Mesendoderm (in vitro differentiated cells): Measurements from ENCODE around the gene PMPCA.

Source experiments
- DNase-seq: peaks from one replicate; pipeline ENCODE4 v3.0.0; 2013
- H2AK5ac ChIP-seq: 2 replicates; pipeline ENCODE4 v1.6.1; 2013; ENCODE audit warnings: low read length, inconsistent platforms
- H2BK120ac ChIP-seq: 2 replicates; pipeline ENCODE4 v1.6.1; 2013; ENCODE audit warnings: low read depth, mild to moderate bottlenecking, low read length, moderate library complexity, mixed read lengths
- H2BK15ac ChIP-seq: replicated peaks from 2 replicates; pipeline ENCODE4 v1.6.1; 2013; ENCODE audit warnings: low read depth, mild to moderate bottlenecking, moderate library complexity
- H2BK5ac ChIP-seq: 2 replicates; pipeline ENCODE4 v1.6.1; 2013; ENCODE audit warnings: low read length, inconsistent platforms
- H3K18ac ChIP-seq: 2 replicates; pipeline ENCODE4 v1.6.1; 2013; ENCODE audit warnings: mild to moderate bottlenecking, low read length, mixed read lengths
- H3K23ac ChIP-seq: one replicate; pipeline ENCODE4 v1.6.1; 2013; ENCODE audit warnings: low read length
- H3K27ac ChIP-seq: 2 replicates; pipeline ENCODE4 v1.5.1; 2013; ENCODE audit warnings: low read depth, mild to moderate bottlenecking, inconsistent platforms, low read length, moderate library complexity
- H3K27me3 ChIP-seq: 2 replicates; pipeline ENCODE4 v1.6.1; 2013; ENCODE audit warnings: low read length, control low read depth, mild to moderate bottlenecking, inconsistent platforms; ENCODE audit not compliant: insufficient read depth, poor library complexity
- H3K36me3 ChIP-seq: 2 replicates; pipeline ENCODE4 v1.6.1; 2013; ENCODE audit warnings: low read length, inconsistent platforms; ENCODE audit not compliant: control insufficient read depth, insufficient read depth
- H3K4ac ChIP-seq: one replicate; pipeline ENCODE4 v1.6.1; 2013; ENCODE audit warnings: low read depth, mild to moderate bottlenecking, low read length, moderate library complexity
- H3K4me1 ChIP-seq: 2 replicates; pipeline ENCODE4 v1.6.1; 2013; ENCODE audit warnings: low read depth, low read length, inconsistent platforms; ENCODE audit not compliant: control insufficient read depth
- H3K4me2 ChIP-seq: 2 replicates; pipeline ENCODE4 v1.6.1; 2013; ENCODE audit warnings: low read length
- H3K4me3 ChIP-seq: 2 replicates; pipeline ENCODE4 v1.5.1; 2013; ENCODE audit warnings: mild to moderate bottlenecking, low read length
- H3K56ac ChIP-seq: one replicate; pipeline ENCODE4 v1.6.1; 2013; ENCODE audit warnings: low read length
- H3K79me1 ChIP-seq: 2 replicates; pipeline ENCODE4 v1.6.1; 2013; ENCODE audit warnings: low read length, inconsistent platforms
- H3K79me2 ChIP-seq: 2 replicates; pipeline ENCODE4 v1.6.1; 2013; ENCODE audit warnings: mild to moderate bottlenecking, low read length; ENCODE audit not compliant: control insufficient read depth, insufficient read depth
- H3K9ac ChIP-seq: 2 replicates; pipeline ENCODE4 v1.6.1; 2013; ENCODE audit warnings: low read length, inconsistent platforms
- H4K5ac ChIP-seq: one replicate; pipeline ENCODE4 v1.6.1; 2013; ENCODE audit warnings: low read length
- H4K8ac ChIP-seq: one replicate; pipeline ENCODE4 v1.6.1; 2013; ENCODE audit warnings: low read depth, mild to moderate bottlenecking, control low read depth, low read length, moderate library complexity
- WGBS: extraction: QIAGEN DNeasy Blood & Tissue Kit; methylation state at CpG from one replicate; pipeline ENCODE4 v1.1.7; 2013; ENCODE audit warnings: low lambda C conversion rate, missing lambda C conversion rate; ENCODE audit not compliant: insufficient coverage; ENCODE audit errors: extremely low coverage; 5-methylcytosine and 5-hydroxymethylcytosine counted together

PMPCA gene

DNA sequence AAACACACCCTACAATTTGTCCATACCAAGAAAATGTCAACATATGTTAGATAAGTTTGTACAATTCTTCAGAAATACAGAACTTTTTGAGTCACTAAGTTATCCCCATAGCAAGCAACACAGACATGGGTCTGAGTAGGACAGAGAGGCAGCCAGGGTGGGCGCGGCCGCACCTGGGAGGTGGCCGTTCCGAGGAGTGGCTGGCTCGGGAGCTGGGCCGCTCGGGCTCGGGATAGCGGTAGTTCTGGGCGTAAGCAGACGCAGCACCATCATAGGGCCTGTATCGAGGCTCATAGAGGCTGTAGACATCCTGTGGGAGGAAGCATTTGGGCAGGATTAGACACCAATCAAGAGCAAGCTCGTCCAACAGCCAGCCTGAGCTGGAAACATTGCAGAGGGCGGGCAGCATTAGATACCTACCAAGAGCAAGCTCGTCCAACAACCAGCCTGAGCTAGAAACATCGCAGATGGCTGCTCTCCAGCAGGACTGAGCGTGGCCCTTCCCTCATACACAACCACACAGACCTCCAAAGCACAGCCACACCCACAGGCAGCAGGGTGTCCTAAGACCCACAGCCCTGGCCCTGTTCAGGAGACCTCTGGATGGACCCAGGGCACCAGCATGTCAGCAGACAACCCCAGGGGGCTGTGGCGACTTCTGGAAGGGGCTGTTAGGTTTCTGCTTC is 61.5 kb downstream of the PMPCA start:
- Histone ChIP-seq H3K4ac (no peak overlapping the region), H3K79me2 (peaks cover 30% of the 10 kb centered on the region), H3K27ac (no peak overlapping the region), H3K4me1 (no peaks in the 10 kb centered on the region), H3K4me3 (no peak overlapping the region), H3K23ac (peak overlapping the region; percentile 24), H3K18ac (no peak overlapping the region), H2AK5ac (no peak overlapping the region), H4K8ac (no peak overlapping the region), H3K56ac (no peak overlapping the region), H2BK15ac (no peak overlapping the region), H3K27me3 (no peaks in the 10 kb centered on the region), H2BK120ac (no peak overlapping the region), H3K9ac (no peak overlapping the region), H3K4me2 (no peak overlapping the region), H4K5ac (no peak overlapping the region), H3K36me3 (peaks cover 40% of the 10 kb centered on the region), H3K79me1 (peaks cover 24% of the 10 kb centered on the region), H2BK5ac (no peak overlapping the region)
- no peak for DNase-seq
- no CpG with 5 or more reads among the region's 19 CpGs for WGBS

DNA sequence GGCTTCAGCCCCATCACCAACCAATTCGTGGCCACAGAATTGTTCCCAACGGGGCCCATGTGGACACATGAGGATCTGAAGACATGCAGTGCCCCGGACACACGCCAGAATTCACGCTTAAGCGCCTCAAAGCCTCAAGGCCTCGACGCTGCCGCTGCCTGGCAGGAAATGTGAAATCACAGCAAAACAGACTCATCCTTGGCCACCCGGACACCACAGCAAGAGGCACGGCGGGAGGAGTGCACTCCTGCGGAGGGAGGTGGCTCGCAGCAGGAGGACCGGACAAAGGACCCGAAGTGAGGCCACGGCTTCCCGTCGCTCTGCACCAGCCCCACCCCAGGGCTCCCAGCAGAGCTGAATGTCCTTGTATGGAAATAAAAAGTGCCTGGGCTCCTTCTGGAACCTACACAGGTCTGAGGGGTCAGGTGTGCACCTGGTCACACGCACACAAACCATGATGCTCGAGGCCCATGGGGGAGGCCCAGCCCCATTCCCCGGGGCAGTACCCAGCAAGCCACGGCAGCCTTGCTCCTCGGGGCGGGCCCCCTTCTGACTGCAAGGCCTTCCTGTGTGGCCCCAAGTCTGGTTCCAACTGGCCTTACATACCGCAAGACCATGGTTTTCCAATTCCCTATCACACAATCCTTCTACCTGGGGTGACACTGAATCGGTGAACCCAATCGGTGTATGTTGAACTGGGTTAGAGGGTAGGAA is 62.3 kb downstream of the PMPCA start:
- H3K4me1 ChIP-seq = no peaks in the 10 kb centered on the region
- H3K4me3 ChIP-seq = no peak overlapping the region
- H3K79me1 ChIP-seq = peaks cover 31% of the 10 kb centered on the region
- H3K4me2 ChIP-seq = no peak overlapping the region
- H4K5ac ChIP-seq = no peak overlapping the region
- H3K9ac ChIP-seq = no peak overlapping the region
- H2BK15ac ChIP-seq = no peak overlapping the region
- no peak overlapping the region for H2BK120ac ChIP-seq
- peaks cover 34% of the 10 kb centered on the region for H3K79me2 ChIP-seq
- H3K4ac ChIP-seq = no peak overlapping the region
- H2BK5ac ChIP-seq = no peak overlapping the region
- no peak overlapping the region for H4K8ac ChIP-seq
- H2AK5ac ChIP-seq = no peak overlapping the region
- DNase-seq = no peak
- WGBS = no CpG with 5 or more reads among the region's 28 CpGs
- no peak overlapping the region for H3K18ac ChIP-seq
- H3K27me3 ChIP-seq = no peaks in the 10 kb centered on the region
- peaks cover 43% of the 10 kb centered on the region for H3K36me3 ChIP-seq
- H3K23ac ChIP-seq = no peak overlapping the region
- H3K56ac ChIP-seq = no peak overlapping the region
- H3K27ac ChIP-seq = no peak overlapping the region

DNA sequence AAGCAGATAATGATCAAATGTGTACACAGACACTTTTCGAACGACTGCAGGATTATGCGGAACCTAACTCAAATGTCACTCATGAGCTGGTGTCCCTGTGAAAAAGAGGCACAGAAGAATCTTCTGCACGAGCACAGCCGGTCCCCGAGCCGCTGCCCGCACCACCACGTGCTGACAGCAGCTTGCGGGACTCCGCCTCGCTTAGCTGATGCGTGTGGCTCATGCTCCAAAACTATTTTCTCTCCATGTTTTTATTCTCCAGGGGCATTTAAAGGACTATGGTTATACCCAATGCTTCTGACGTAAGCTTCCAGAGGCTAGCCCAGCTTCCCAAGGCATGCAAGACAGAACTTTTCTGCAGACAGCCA is 62.9 kb downstream of the PMPCA start:
- H2AK5ac ChIP-seq = no peak overlapping the region
- H4K8ac ChIP-seq = no peak overlapping the region
- H3K4me2 ChIP-seq = no peak overlapping the region
- no peak overlapping the region for H3K4ac ChIP-seq
- no peaks in the 10 kb centered on the region for H3K27me3 ChIP-seq
- H2BK15ac ChIP-seq = no peak overlapping the region
- no peak overlapping the region for H3K4me3 ChIP-seq
- peaks cover 39% of the 10 kb centered on the region for H3K79me2 ChIP-seq
- H2BK5ac ChIP-seq = no peak overlapping the region
- no CpG with 5 or more reads among the region's 14 CpGs for WGBS
- peaks cover 39% of the 10 kb centered on the region for H3K36me3 ChIP-seq
- no peaks in the 10 kb centered on the region for H3K4me1 ChIP-seq
- H3K79me1 ChIP-seq = peaks cover 31% of the 10 kb centered on the region
- H2BK120ac ChIP-seq = no peak overlapping the region
- no peak overlapping the region for H4K5ac ChIP-seq
- no peak overlapping the region for H3K27ac ChIP-seq
- no peak overlapping the region for H3K9ac ChIP-seq
- no peak for DNase-seq
- no peak overlapping the region for H3K18ac ChIP-seq
- no peak overlapping the region for H3K56ac ChIP-seq
- no peak overlapping the region for H3K23ac ChIP-seq
